GM19351 (cell line): ENCODE measurements around the gene LZIC.

Experiments
- ATAC-seq: cut with Tn5 transposase; IDR thresholded peaks from one replicate; pipeline ENCODE4 v1.9.1; 2021; ENCODE audit warnings: mild to moderate bottlenecking, moderate library complexity; ENCODE audit not compliant: unreplicated experiment

LZIC gene

DNA sequence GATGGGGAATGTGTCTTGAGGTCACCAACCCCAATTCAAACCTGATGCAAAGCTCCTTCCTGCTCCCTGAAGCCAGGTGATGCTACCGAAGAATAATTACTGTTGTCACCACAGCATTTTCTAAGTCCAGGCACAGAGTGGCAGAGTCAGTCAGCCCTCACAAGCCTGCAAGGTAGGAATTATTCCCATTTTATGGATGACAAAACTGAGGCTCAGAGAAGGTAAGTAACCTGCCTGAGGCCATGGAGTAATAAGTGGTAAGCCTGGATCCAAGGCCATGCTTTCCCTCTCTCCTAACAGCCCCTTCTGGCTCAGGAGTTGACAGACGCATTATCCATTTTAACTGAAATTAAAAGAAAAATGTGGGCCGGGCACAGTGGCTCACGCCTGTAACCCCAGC is 56.1 kb downstream of the LZIC start:
- ATAC-seq: no peak

DNA sequence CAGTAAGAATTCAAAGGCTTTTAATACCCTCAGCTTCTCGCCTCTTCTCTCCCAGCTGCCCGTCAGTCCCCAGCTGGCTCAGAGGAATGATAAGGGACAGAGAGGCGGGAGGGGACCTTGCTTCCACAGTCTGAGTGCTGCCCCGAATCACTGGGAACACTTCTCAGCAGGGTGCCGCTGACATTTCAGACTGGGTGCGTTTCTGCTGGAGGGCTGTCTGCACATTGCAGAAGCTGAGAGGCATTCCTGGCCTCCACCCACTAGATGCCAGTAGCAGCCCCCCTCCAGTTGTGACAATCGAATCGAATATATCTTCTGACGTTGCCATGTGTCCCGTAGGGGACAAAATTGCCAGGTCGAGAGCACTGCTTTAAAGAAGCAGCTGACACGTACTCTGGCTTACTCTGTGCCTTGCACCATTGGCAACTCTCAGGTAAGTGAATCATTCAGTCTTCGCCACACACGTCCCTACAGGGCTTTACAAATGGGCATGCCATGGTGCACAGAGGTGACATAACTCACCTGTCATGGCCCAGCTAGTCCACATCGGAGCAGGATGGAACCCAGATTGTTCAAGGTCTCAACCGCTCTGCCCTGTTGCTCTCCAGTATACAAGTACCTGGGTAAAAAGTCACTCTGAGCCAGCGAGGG is 57.0 kb downstream of the LZIC start:
- ATAC-seq: no peak

DNA sequence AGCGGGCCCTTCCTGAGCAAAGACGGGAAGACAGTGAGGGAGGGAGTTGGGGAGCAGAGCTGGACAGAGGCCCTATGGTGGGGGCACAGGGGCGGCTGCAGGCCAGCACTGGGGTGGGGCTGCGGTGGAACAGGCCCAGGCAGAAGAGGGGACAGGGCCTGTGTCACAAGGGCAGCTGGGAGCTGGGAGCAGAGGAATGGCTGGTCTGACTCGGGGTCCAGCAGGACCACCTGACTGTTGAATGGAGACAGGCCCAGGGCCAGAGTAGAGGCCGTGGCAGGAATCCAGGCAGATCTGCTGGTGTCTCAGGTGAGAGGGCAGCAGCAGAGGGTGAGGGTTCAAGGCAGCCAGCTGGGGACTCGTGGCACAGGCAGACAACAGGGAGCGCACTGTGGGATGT is 58.4 kb downstream of the LZIC start:
- ATAC-seq: no peak

DNA sequence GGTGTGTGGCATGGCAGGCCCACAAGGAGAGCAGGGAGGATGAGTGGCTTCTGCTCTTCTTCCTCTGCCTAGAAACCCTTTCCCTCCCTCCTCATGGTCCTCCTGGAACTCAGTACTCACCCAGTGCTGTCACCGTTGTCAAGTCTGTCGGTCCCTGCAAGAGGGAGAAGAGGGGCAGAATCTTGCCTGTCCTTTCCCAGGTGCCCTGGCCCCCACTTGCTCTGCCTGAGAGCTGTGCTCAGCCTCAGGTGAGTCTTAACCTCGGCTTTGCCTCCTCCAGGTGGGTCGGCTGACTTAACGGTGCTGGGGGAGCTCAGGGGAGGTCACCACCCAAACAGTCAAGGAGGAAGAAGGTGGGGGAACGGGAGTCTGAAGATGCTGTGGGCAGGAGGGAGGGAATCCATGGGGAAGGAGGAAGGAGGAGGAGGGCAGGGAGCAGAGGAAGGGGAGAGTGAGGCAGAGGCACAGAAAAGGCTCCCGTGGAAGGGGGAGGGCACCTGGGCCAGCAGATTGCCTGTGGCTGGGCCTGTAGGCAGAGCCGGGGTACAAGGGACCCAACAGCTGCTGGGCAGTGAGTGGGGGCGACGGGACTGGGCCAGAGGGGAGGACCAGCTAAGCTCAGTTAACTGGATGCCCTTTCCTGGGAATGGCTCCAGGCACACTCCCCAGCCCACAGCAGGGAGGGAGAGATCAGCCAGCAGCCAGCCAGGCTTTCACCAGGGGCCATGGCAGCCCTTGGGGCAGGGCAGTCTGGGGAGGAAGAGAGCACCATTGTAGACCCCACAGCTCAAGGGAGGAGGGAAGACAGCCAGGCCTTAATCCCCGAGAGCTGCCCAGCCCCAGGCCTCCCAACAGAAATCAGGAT is 59.4 kb downstream of the LZIC start:
- ATAC-seq: no peak

DNA sequence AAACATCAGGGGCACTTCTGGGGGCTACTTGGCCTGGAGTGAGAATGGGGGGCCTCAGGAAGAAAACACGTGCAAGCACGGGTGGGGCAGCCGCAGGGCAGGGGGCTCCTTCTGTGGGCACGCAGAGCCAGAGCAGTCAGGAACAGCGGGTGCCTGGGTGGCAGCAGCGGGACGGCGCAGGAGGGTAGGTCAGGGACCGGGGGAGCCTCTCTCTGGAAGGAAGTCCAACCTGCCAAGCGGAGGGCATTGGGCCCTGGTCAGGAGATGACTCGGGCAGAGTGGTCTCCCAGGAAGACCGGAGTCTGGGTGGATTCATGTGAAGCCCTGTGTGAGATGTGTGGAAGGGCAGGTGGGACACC is 60.3 kb downstream of the LZIC start:
- no peak for ATAC-seq

DNA sequence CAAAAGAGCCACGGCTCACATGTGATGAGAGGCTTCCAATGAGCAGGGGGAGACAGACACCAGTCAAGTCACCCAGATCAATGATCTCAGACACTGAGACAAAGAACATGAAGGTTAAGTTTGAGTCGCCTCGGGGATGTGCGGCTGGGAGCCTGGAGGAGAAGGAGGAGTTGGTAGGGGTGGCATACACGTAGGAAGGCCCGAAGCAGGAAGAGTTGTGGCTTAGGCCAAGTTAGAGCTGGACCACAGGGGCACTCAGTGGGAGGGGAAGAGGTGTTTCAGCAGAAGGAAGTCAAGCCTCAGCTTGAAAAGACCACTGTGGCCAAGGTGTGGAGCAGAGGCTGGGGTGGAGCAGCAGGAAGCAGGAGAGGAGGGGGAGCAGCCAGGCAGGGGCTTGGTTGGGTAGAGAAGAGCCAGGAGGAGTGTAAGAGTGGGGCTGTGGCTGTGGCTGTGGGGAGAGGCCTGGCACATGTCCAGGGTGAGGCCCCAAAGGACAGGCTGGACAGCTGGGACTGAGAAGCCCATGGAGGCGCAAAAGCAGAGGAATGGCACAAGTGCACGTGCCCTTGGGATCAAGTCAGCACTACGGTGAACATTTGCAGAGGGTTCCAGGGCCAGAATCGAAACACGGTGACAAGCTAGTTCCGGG is 60.8 kb downstream of the LZIC start:
- ATAC-seq: no peak

DNA sequence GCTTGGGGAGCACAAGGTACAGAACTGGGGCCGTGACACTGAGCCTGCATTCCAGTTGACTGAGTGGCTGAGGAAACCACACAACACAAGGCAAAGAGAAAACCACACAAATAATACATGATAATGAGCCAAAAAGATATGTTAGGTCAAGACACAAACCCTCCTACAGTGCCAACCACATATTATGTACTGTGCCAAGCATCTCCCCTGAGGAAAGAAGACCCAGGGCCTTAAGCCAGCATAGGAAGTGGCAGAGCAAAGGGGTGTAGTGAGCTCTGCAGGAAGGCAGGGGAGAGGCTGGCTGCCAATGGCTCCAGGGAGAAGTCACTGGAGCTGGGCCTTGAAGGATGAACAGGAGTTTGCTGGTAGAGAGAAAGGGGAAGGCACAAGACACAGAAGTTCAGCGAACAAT is 61.3 kb downstream of the LZIC start:
- ATAC-seq: no peak
